ENCODE measurements around the gene MMP15.

The MMP15 gene

DNA sequence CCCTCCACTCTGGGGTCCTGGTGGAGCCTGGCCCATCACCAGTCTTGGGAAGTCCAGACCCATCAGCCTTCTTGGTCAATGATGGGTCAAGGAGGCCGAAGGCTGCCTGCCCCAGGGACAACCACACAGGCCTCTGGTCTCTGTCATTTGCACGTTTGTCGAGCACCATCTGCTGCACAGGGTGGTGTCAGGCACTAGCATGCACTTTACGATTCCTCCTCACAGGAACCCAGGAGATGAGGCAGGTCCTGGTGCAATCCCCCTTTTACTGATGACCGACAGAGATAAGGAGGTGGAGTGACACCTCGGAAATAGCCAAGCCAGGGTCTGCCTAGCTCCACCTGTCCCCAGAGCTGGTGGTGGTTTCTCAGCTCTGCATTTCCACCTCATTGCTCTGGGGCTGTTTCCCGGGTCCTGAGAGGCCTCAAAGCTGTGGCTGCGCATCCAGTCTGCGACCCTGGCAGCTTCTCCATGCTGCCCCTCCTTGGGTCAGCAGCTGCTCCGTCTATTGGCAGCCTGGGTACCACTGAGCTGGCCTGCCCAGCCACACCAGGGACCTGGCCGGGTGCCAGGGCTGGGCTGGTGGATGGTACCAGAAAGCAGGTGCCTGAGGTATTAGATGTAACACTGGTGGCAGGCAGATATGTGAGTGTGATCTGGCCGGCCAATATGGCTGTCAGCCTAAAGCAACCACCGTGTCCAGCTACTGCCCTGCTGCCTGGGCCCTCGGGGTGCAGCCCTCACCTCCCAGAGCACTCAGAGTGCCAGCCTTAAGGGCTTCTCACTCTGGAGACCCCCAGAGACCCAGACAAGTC lies 10.0 kb downstream of the MMP15 start:
- DNase-seq = no peak

- DNase-seq = no peak
Measured at GRCh38 chr16:58036943-58037342, 11.4 kb downstream of the MMP15 start.

- DNase-seq = no peak
Measured at GRCh38 chr16:58037365-58038057, 12.0 kb downstream of the MMP15 start.

DNA sequence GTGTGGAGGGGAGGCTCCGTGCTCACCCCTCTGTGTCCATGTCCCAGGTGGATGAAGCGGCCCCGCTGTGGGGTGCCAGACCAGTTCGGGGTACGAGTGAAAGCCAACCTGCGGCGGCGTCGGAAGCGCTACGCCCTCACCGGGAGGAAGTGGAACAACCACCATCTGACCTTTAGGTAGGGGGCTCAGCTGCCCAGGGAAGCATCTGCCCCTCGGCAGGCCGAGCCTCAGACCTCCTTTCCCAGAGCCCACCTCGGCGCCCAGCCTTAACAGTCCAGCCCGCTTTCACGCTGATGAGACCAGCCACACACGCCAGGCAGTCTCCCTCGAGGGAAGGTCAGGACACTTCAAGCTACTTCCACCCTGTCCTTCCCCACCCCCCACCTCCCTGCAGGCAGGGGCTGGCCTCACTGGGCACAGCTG lies 12.7 kb downstream of the MMP15 start:
- no peak for DNase-seq

- DNase-seq = no peak
Measured at GRCh38 chr16:58039829-58040495, 14.4 kb downstream of the MMP15 start.

DNA sequence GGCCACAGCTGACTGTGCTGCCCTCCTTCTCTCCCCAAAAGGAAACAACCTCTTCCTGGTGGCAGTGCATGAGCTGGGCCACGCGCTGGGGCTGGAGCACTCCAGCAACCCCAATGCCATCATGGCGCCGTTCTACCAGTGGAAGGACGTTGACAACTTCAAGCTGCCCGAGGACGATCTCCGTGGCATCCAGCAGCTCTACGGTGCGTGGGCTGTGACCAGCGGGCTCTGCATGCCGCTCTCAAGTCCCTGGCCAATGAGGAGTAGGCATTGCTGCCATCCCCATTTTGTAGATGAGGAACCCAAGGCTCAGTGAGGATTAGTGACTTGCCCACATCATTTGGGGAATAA lies 14.9 kb downstream of the MMP15 start:
- DNase-seq = no peak

GRCh38 chr16:58040945-58041627 lies 15.5 kb downstream of the MMP15 start:
- no peak for DNase-seq

GRCh38 chr16:58041628-58041955 lies 16.0 kb downstream of the MMP15 start:
- no peak for DNase-seq

- DNase-seq = no peak
Measured at GRCh38 chr16:58042001-58042885, 16.7 kb downstream of the MMP15 start.

- DNase-seq = no peak
Measured at GRCh38 chr16:58042886-58043515, 17.4 kb downstream of the MMP15 start.

GRCh38 chr16:58043571-58044155 lies 18.1 kb downstream of the MMP15 start:
- DNase-seq = no peak

DNA sequence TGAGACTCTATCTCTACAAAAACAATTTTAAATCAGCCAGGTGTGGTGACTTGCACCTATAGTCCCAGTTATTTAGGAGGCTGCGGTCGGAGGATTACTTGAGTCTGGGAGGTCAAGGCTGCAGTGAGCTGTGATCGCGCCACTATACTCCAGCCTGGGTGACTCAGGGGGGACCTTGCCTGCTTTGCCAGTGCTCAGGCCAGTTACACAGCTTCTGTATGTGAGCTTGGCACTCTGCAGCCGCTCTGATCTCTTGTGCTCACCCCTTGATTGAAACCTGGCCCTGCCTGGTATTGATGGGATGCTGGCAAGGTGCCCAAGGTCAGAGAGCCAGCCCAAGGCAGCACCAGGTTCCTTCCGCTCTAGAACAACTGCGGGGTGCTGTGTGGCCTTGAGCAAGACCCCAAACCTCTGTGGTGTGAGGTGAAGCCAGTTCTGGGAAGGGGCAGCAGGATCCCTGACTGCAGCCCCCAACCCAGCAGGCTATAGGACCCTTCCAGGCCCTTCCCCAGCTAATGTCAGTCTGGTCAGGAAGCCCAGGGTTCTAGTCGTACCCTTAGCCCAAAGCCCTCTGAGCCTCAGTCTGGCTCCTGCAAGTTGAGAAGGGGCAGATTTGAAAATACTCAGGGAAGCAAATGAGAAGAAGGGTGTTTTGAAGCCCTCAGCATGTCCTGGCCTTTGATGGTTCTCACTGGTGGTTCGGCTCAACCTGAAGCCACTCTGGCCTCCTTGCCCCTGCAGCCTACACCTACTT lies 18.9 kb downstream of the MMP15 start:
- DNase-seq = no peak

DNA sequence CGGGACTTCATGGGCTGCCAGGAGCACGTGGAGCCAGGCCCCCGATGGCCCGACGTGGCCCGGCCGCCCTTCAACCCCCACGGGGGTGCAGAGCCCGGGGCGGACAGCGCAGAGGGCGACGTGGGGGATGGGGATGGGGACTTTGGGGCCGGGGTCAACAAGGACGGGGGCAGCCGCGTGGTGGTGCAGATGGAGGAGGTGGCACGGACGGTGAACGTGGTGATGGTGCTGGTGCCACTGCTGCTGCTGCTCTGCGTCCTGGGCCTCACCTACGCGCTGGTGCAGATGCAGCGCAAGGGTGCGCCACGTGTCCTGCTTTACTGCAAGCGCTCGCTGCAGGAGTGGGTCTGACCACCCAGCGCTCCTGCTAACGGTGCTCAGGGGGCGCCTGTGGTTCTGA lies 19.5 kb downstream of the MMP15 start:
- DNase-seq = no peak

- DNase-seq = no peak
Measured at GRCh38 chr16:58046054-58046881, 20.7 kb downstream of the MMP15 start.

DNA sequence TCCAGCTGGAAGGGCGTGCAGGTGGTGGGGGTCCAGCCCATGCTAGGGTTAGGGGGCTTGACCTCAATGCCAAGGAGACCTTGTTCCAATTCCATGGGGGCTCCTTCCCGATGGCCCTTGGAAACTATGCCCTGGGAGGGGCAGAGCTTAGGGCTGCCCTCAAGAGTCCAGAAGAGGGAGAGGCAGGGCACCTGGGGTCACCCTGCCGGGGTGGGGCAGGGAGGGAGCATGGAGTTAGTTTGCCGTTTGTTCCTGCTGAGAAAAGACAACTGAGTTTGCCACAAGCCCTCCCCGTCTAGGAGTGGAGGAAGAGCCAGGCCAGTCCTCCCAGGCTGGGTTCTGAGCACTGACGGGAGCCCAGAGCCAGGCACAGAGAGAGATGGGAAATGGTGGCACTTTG lies 21.4 kb downstream of the MMP15 start:
- no peak for DNase-seq

- DNase-seq = no peak
Measured at GRCh38 chr16:58047557-58048348, 22.2 kb downstream of the MMP15 start.

GRCh38 chr16:58048494-58049231 lies 23.1 kb downstream of the MMP15 start:
- DNase-seq = no peak
